SIG-M5 (cell line): ENCODE measurements around the gene MRPS31.
"Not testable (repeated sequence)": the region's sequence is repeated elsewhere in the genome, so short reads cannot be mapped to it uniquely, and the experiment has no call there.

Experiments used
- DNase-seq: peaks from one replicate; lab custom pipeline; 2025; lab: John Stamatoyannopoulos, UW

Gene MRPS31

GRCh38 chr13:40762849-40763248 is 8.1 kb downstream of the MRPS31 start:
- DNase-seq, result no peak

GRCh38 chr13:40758811-40759210 is 12.2 kb downstream of the MRPS31 start:
- DNase-seq, result no peak

GRCh38 chr13:40756042-40756441 is 14.9 kb downstream of the MRPS31 start:
- no peak for DNase-seq

GRCh38 chr13:40755082-40755700 is 15.8 kb downstream of the MRPS31 start:
- no peak for DNase-seq

- DNase-seq, result no peak
Measured at GRCh38 chr13:40749327-40749726, 21.7 kb downstream of the MRPS31 start.

GRCh38 chr13:40735232-40735548 is 35.8 kb downstream of the MRPS31 start:
- DNase-seq, result not testable (repeated sequence)

GRCh38 chr13:40734536-40735231 is 36.3 kb downstream of the MRPS31 start:
- not testable (repeated sequence) for DNase-seq

- no peak for DNase-seq
Measured at GRCh38 chr13:40732658-40733057, 38.3 kb downstream of the MRPS31 start.

GRCh38 chr13:40728595-40728994 is 42.4 kb downstream of the MRPS31 start:
- no peak for DNase-seq

GRCh38 chr13:40714433-40714832 is 56.6 kb downstream of the MRPS31 start:
- DNase-seq, result not testable (repeated sequence)

GRCh38 chr13:40706439-40706838 is 64.6 kb downstream of the MRPS31 start:
- no peak for DNase-seq

- DNase-seq, result no peak
Measured at GRCh38 chr13:40697711-40698110, 73.3 kb downstream of the MRPS31 start.

GRCh38 chr13:40694426-40694825 is 76.6 kb downstream of the MRPS31 start:
- no peak for DNase-seq

- DNase-seq, result no peak
Measured at GRCh38 chr13:40692946-40693345, 78.0 kb downstream of the MRPS31 start.

- no peak for DNase-seq
Measured at GRCh38 chr13:40688781-40689180, 82.2 kb downstream of the MRPS31 start.

- no peak for DNase-seq
Measured at GRCh38 chr13:40682449-40683240, 88.3 kb downstream of the MRPS31 start.

- no peak for DNase-seq
Measured at GRCh38 chr13:40681341-40682146, 89.4 kb downstream of the MRPS31 start.

GRCh38 chr13:40680659-40681323 is 90.2 kb downstream of the MRPS31 start:
- no peak for DNase-seq

GRCh38 chr13:40679480-40679985 is 91.5 kb downstream of the MRPS31 start:
- no peak for DNase-seq
